ENCODE measurements around the gene RDH16.
"Not testable (repeated sequence)": the region's sequence is repeated elsewhere in the genome, so short reads cannot be mapped to it uniquely, and the experiment has no call there.

Gene RDH16

GRCh38 chr12:56916296-56916995, 41.0 kb downstream of the RDH16 start:
- DNase-seq: no peak

- no peak for DNase-seq
These were observed 42.7 kb downstream of the RDH16 start for GRCh38 chr12:56914724-56915123.

GRCh38 chr12:56914256-56914655, 43.2 kb downstream of the RDH16 start:
- DNase-seq: no peak

- not testable (repeated sequence) for DNase-seq
These were observed 48.0 kb downstream of the RDH16 start for GRCh38 chr12:56909403-56909802.

- DNase-seq: no peak
These were observed 49.3 kb downstream of the RDH16 start for GRCh38 chr12:56908136-56908535.

GRCh38 chr12:56905852-56906251, 51.6 kb downstream of the RDH16 start:
- no peak for DNase-seq

- no peak for DNase-seq
These were observed 54.0 kb downstream of the RDH16 start for GRCh38 chr12:56903374-56903773.
